ENCODE data around the gene ZG16B. TPM values are rescaled to one million over a fixed set of nuclear protein-coding genes. Genes with fewer than 3 reads are reported as not detected.

ZG16B gene, protein sequence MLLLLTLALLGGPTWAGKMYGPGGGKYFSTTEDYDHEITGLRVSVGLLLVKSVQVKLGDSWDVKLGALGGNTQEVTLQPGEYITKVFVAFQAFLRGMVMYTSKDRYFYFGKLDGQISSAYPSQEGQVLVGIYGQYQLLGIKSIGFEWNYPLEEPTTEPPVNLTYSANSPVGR
- total RNA-seq = not detected

DNA sequence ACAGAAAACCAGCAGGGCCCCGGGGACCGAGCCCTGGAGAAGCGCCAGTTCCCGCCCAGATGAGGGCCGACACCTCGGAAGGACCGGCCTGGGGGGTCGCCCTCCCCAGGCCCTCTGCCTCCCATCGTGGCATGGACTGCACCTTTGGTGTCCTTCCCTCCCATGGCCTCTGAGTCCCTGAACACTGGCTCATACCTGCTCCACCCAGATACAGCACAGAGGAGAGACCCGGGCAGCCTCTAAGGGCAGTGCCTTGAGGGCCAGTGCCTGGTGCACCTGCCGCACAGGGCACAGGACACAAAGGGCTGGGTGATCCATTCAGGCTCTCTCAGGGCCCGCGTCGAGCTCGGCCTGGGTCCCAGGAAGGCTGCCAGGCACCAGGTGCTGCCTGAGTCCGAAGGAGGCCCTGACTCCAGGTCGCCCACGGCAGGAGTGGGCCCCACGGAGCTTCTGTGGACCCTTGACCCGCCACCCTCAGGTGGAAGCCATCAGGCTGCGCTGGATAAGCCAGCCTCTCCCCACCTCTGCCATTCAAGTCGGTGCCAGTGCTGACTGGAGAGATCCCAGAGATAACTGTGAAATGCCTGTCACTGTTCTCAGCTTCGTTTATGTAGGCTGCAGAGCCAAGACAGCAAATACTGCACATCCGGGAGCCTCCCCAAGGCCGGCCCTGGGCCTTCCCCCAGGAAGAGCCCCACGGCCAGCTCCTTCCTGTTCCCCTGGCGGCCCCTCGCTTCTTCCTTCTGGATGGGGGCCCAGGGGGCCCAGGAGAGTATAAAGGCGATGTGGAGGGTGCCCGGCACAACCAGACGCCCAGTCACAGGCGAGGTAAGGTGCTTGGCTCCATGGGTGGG lies at the start of gene ZG16B:
Gene ZG16B (plus strand): TSS at position 803 of the 854 bp plus-strand sequence. CDS start 139 bp downstream, outside the sequence.
- 51% methylated on average over 6 of the region's 32 CpGs for WGBS
- intact Hi-C loops (cut with DNase I) = no loop called here
- Histone ChIP-seq H3K27ac (replicated peaks in 1 of 4) (no peak within 1 kb of the TSS), H3K4me3 (no peak within 1 kb of the TSS), H3K4me1 (peaks cover 0 to 8% (median 0%) of the 10 kb centered on the region in 4 donors), H3K9me3 (no peaks in the 10 kb centered on the region), H3K27me3 (peaks cover 0 to 77% (median 0%) of the 10 kb centered on the region in 4 donors), H3K36me3 (no peaks in the 10 kb centered on the region)
- TF ChIP-seq POLR2AphosphoS5 (IDR thresholded peaks at IDR 0.05) (no peak), EP300 (IDR thresholded peaks at IDR 0.05) (no peak), CTCF (IDR thresholded peaks at IDR 0.05) (no peak), POLR2A (IDR thresholded peaks at IDR 0.05; ENCODE audit: low read depth) (no peak)
- DNase-seq (ENCODE audit: extremely low spot score) = no peak

DNA sequence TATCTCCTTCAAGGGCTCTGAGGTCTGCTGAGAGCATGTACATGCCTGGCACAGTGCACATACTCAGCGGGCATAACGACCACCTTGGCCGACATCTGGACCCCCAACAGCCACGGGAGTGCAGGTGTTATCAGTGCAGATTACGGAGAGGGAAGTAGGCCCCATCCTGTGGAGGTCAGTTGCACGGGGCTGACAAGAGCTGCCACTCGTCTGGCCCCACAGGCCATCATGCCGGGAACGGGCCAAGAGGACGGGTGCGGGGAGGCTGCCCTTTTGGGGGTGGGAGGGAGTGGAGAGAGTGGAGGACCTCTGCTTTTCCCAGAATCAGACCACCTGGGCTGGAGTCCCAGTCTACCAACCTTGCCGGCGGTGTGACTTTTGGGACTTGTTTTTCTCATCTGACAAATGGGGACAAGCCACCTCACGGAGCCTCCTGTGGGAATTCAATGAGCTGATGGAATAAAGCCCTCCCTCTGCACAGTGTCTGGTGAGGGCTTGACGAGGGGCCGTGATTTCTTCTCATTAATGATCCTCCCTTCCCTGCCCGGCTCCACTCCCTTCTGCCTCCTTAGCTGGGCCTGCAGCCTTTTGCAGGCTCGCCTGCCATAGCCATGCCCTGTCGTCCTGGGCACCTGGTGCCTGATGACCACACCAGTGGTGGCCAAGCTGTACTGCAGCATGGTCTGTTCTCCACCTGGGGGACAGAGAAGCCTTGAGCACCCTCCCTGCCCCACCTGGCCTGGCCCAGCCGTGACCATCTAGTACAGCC lies 47.3 kb upstream of the ZG16B start:
- peaks cover 0 to 38% (median 25%) of the 10 kb centered on the region in 4 donors for H3K27me3 ChIP-seq
- TF ChIP-seq EP300 (IDR thresholded peaks at IDR 0.05) (no peak), CTCF (IDR thresholded peaks at IDR 0.05) (no peak), POLR2AphosphoS5 (IDR thresholded peaks at IDR 0.05) (no peak), POLR2A (IDR thresholded peaks at IDR 0.05; ENCODE audit: low read depth) (no peak)
- H3K36me3 ChIP-seq = no peaks in the 10 kb centered on the region
- no peaks in the 10 kb centered on the region for H3K9me3 ChIP-seq
- no peak overlapping the region for H3K27ac ChIP-seq (replicated peaks in 1 of 4)
- DNase-seq (ENCODE audit: extremely low spot score) = no peak
- WGBS = 71% methylated on average over 18 of the region's 20 CpGs
- intact Hi-C loops (cut with DNase I) = no loop called here
- no peak overlapping the region for H3K4me3 ChIP-seq
- peaks cover 14 to 29% (median 25%) of the 10 kb centered on the region in 4 donors for H3K4me1 ChIP-seq

DNA sequence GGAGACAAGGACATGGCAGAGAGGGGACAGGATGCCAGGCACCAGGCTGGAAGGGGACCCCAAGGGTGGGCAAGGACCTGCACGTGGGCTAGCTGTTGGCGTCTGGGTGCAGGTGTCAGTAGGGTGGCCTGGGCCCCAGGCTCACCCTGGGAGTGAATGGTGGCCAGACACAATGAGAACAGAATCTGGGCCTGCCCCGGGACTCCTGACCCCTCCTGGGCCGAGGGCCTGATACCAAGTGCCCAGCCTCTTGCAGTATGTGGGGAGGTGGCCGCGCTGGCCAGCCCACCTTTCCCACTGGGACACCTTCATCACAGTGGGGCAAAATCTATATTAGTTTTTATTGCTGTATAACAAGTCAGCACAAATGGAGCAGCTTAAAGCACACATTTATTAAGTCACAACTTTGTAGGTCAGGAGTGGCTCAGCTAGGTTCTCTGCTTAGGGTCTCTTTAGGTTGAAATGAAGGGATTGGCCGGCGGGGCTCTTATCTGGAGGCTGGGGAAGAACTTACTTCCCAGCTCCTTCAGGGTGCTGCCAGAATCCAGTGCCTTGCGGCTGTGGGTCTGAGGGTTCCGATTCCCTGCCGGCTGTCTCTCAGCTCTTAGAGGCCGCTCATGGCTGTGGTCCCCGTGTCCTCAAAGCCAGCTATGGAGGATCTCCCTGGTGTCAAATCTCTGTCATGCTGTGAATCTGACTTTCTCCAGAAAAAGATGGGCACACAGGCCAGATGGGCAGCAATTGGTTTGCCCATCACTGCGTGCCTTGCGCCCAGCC lies 46.3 kb upstream of the ZG16B start:
- Histone ChIP-seq H3K4me3 (no peak overlapping the region), H3K4me1 (peaks cover 7 to 20% (median 16%) of the 10 kb centered on the region in 4 donors), H3K9me3 (no peaks in the 10 kb centered on the region), H3K27ac (replicated peaks in 1 of 4) (no peak overlapping the region), H3K27me3 (peaks cover 0 to 48% (median 27%) of the 10 kb centered on the region in 4 donors), H3K36me3 (no peaks in the 10 kb centered on the region)
- WGBS = 89% methylated on average over 13 of the region's 15 CpGs
- no peak for TF ChIP-seq CTCF (IDR thresholded peaks at IDR 0.05)
- no peak for TF ChIP-seq POLR2A (IDR thresholded peaks at IDR 0.05; ENCODE audit: low read depth)
- TF ChIP-seq EP300 (IDR thresholded peaks at IDR 0.05) = no peak
- TF ChIP-seq POLR2AphosphoS5 (IDR thresholded peaks at IDR 0.05) = no peak
- intact Hi-C loops (cut with DNase I) = no loop called here
- DNase-seq (ENCODE audit: extremely low spot score) = no peak

- intact Hi-C loops (cut with DNase I) = no loop called here
- no peak overlapping the region for H3K27ac ChIP-seq (replicated peaks in 1 of 4)
- H3K36me3 ChIP-seq = no peaks in the 10 kb centered on the region
- H3K27me3 ChIP-seq = peaks cover 0 to 55% (median 28%) of the 10 kb centered on the region in 4 donors
- DNase-seq (ENCODE audit: extremely low spot score) = no peak
- peaks cover 6 to 14% (median 12%) of the 10 kb centered on the region in 4 donors for H3K4me1 ChIP-seq
- peak overlapping the region; percentile 39 to 53 (median 42) for H3K4me3 ChIP-seq
- no peak for TF ChIP-seq POLR2AphosphoS5 (IDR thresholded peaks at IDR 0.05)
- TF ChIP-seq EP300 (IDR thresholded peaks at IDR 0.05) = no peak
- TF ChIP-seq POLR2A (IDR thresholded peaks at IDR 0.05; ENCODE audit: low read depth) = no peak
- no peak for TF ChIP-seq CTCF (IDR thresholded peaks at IDR 0.05)
- no peaks in the 10 kb centered on the region for H3K9me3 ChIP-seq
- WGBS = 55% methylated on average over 2 of the region's 15 CpGs
Measured at GRCh38 chr16:2784358-2785100, 45.6 kb upstream of the ZG16B start.
